Measurements from ENCODE around the gene SLC5A2.

DNA sequence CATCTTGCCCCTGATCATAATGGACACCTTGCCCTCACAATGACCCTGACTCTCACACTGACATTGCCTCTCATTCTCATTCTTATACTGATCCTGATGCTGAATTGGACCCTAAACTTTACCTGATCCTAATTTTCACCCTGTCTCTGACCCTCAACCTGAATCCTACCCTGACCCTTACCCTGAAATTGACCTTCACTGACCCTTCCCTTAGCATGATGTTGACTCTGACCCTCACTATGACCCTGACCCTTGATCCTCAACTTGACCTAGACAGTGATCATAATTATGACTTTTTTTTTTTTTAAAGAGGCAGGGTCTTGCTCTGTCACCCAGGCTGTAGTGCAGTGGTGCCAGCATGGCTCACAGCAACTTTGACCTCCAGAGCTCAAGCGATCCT lies 48.2 kb downstream of the SLC5A2 start:
- no peak for TF ChIP-seq ZC3H4 (CRISPR knock-in tag; IDR thresholded peaks at IDR 0.05; ENCODE audit: borderline replicate concordance)
- TF ChIP-seq, protein P1, sequence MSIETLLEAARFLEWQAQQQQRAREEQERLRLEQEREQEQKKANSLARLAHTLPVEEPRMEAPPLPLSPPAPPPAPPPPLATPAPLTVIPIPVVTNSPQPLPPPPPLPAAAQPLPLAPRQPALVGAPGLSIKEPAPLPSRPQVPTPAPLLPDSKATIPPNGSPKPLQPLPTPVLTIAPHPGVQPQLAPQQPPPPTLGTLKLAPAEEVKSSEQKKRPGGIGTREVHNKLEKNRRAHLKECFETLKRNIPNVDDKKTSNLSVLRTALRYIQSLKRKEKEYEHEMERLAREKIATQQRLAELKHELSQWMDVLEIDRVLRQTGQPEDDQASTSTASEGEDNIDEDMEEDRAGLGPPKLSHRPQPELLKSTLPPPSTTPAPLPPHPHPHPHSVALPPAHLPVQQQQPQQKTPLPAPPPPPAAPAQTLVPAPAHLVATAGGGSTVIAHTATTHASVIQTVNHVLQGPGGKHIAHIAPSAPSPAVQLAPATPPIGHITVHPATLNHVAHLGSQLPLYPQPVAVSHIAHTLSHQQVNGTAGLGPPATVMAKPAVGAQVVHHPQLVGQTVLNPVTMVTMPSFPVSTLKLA (IDR thresholded peaks at IDR 0.05): no peak
- TF ChIP-seq, protein P2, sequence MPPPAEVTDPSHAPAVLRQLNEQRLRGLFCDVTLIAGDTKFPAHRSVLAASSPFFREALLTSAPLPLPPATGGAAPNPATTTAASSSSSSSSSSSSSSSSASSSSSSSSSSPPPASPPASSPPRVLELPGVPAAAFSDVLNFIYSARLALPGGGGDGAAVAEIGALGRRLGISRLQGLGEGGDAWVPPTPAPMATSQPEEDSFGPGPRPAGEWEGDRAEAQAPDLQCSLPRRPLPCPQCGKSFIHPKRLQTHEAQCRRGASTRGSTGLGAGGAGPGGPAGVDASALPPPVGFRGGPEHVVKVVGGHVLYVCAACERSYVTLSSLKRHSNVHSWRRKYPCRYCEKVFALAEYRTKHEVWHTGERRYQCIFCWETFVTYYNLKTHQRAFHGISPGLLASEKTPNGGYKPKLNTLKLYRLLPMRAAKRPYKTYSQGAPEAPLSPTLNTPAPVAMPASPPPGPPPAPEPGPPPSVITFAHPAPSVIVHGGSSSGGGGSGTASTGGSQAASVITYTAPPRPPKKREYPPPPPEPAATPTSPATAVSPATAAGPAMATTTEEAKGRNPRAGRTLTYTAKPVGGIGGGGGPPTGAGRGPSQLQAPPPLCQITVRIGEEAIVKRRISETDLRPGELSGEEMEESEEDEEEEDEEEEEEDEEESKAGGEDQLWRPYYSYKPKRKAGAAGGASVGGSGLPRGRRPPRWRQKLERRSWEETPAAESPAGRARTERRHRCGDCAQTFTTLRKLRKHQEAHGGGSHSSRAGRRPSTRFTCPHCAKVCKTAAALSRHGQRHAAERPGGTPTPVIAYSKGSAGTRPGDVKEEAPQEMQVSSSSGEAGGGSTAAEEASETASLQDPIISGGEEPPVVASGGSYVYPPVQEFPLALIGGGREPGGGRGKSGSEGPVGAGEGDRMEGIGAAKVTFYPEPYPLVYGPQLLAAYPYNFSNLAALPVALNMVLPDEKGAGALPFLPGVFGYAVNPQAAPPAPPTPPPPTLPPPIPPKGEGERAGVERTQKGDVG (CRISPR knock-in tag; IDR thresholded peaks at IDR 0.05; ENCODE audit: borderline replicate concordance): no peak
- TF ChIP-seq KDM2A (CRISPR knock-in tag; IDR thresholded peaks at IDR 0.05; ENCODE audit: borderline replicate concordance, low read depth): no peak
- TF ChIP-seq, protein P3, sequence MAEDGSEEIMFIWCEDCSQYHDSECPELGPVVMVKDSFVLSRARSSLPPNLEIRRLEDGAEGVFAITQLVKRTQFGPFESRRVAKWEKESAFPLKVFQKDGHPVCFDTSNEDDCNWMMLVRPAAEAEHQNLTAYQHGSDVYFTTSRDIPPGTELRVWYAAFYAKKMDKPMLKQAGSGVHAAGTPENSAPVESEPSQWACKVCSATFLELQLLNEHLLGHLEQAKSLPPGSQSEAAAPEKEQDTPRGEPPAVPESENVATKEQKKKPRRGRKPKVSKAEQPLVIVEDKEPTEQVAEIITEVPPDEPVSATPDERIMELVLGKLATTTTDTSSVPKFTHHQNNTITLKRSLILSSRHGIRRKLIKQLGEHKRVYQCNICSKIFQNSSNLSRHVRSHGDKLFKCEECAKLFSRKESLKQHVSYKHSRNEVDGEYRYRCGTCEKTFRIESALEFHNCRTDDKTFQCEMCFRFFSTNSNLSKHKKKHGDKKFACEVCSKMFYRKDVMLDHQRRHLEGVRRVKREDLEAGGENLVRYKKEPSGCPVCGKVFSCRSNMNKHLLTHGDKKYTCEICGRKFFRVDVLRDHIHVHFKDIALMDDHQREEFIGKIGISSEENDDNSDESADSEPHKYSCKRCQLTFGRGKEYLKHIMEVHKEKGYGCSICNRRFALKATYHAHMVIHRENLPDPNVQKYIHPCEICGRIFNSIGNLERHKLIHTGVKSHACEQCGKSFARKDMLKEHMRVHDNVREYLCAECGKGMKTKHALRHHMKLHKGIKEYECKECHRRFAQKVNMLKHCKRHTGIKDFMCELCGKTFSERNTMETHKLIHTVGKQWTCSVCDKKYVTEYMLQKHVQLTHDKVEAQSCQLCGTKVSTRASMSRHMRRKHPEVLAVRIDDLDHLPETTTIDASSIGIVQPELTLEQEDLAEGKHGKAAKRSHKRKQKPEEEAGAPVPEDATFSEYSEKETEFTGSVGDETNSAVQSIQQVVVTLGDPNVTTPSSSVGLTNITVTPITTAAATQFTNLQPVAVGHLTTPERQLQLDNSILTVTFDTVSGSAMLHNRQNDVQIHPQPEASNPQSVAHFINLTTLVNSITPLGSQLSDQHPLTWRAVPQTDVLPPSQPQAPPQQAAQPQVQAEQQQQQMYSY (CRISPR knock-in tag; IDR thresholded peaks at IDR 0.05): no peak
- no peak for TF ChIP-seq POLR2A (IDR thresholded peaks at IDR 0.05; ENCODE audit: insufficient read depth in 1 of 2, low read depth in 2 of 2, low read length in 2 of 2)
- no peak for TF ChIP-seq TCF7L2 (IDR thresholded peaks at IDR 0.05; ENCODE audit: low read depth, low read length)
- no peak for TF ChIP-seq CREM (IDR thresholded peaks at IDR 0.05)
- no peak for TF ChIP-seq CREM (CRISPR knock-in tag; IDR thresholded peaks at IDR 0.05)
- no peak for TF ChIP-seq CEBPB (IDR thresholded peaks at IDR 0.05; ENCODE audit: borderline replicate concordance, low read depth, low read length)
- no peak for TF ChIP-seq TMF1 (CRISPR knock-in tag; IDR thresholded peaks at IDR 0.05; ENCODE audit: low read depth)
